ENCODE data around the gene ZSCAN9. TPM values are rescaled to one million over a fixed set of nuclear protein-coding genes. Genes with fewer than 3 reads are reported as not detected.
A peak's percentile ranks its signal among the peaks of the same experiment; 100 is the strongest.

Gene ZSCAN9
- polyA plus RNA-seq, 4 donors: 5.5 to 15.5 (median 6.8) TPM

DNA sequence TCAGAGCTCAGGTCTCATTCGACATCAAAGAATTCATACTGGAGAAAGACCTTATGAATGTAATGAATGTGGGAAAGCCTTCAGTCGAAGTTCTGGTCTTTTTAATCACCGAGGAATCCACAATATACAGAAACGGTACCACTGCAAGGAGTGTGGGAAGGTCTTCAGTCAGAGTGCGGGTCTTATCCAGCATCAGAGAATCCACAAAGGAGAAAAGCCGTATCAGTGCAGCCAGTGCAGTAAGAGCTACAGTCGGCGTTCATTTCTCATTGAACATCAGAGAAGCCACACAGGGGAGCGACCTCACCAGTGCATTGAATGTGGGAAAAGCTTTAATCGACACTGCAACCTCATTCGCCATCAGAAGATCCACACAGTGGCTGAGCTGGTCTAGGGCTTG lies 7.7 kb downstream of the ZSCAN9 start:
- FAIRE-seq (no peak), DNase-seq (no peak)
- H3K27me3 ChIP-seq (ENCODE audit: control insufficient read depth in 3 of 3, insufficient read depth in 3 of 3, low read length in 3 of 3): no peaks in the 10 kb centered on the region
- no peak overlapping the region for H3K4me3 ChIP-seq (ENCODE audit: low read depth in 1 of 3, low read length in 3 of 3)
- no peak overlapping the region for H3K27ac ChIP-seq (ENCODE audit: low read depth in 1 of 3, low read length in 2 of 3)
- peaks cover 5 to 20% (median 7%) of the 10 kb centered on the region in 3 donors for H3K36me3 ChIP-seq (ENCODE audit: control insufficient read depth in 3 of 3, insufficient read depth in 2 of 3, low read depth in 1 of 3, low read length in 3 of 3)
- 94 to 97% (median 96%) methylated on average over 11 of the region's 11 CpGs for WGBS, 3 donors
- no peaks in the 10 kb centered on the region for H3K9me3 ChIP-seq (ENCODE audit: control insufficient read depth in 2 of 2, insufficient read depth in 1 of 2, low read depth in 1 of 2, low read length in 1 of 2)
- no peaks in the 10 kb centered on the region for H3K4me1 ChIP-seq (ENCODE audit: control insufficient read depth in 3 of 3, insufficient read depth in 2 of 3, low read depth in 1 of 3, low read length in 2 of 3)

DNA sequence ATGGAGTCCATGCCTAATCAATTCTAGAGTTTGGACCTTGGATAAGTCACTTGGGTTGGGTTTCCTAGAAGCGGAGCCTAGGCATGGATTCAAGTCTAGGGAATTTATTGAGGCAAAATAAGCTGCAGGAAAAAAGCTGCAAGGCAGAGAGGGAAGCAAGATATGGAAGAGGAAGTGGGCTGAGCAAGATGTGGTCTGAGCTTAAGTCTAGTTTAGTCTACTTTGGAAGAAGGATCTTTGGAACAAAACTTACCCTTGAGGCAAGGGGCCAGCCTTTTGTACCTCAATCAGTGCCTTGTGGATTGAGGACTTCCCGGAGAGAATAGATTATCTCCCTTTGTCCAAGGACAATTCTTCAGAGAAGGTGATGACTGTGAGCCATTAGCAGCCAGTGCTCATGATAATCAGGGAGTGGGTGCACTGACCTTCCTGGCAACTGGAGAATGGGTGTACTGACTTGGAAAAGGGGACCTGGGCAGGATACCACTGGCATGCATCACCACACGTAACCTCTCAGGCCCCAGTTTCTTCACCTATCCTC lies 10.9 kb downstream of the ZSCAN9 start:
- H3K27me3 ChIP-seq (ENCODE audit: control insufficient read depth in 3 of 3, insufficient read depth in 3 of 3, low read length in 3 of 3): no peaks in the 10 kb centered on the region
- DNase-seq: no peak
- no peaks in the 10 kb centered on the region for H3K9me3 ChIP-seq (ENCODE audit: control insufficient read depth in 2 of 2, insufficient read depth in 1 of 2, low read depth in 1 of 2, low read length in 1 of 2)
- H3K27ac ChIP-seq (ENCODE audit: low read depth in 1 of 3, low read length in 2 of 3): no peak overlapping the region
- peaks cover 0 to 15% (median 0%) of the 10 kb centered on the region in 3 donors for H3K36me3 ChIP-seq (ENCODE audit: control insufficient read depth in 3 of 3, insufficient read depth in 2 of 3, low read depth in 1 of 3, low read length in 3 of 3)
- H3K4me3 ChIP-seq (ENCODE audit: low read depth in 1 of 3, low read length in 3 of 3): no peak overlapping the region
- H3K4me1 ChIP-seq (ENCODE audit: control insufficient read depth in 3 of 3, insufficient read depth in 2 of 3, low read depth in 1 of 3, low read length in 2 of 3): no peaks in the 10 kb centered on the region
- 90 to 96% (median 92%) methylated on average over 3 of the region's 3 CpGs for WGBS, 3 donors
- no peak for FAIRE-seq

DNA sequence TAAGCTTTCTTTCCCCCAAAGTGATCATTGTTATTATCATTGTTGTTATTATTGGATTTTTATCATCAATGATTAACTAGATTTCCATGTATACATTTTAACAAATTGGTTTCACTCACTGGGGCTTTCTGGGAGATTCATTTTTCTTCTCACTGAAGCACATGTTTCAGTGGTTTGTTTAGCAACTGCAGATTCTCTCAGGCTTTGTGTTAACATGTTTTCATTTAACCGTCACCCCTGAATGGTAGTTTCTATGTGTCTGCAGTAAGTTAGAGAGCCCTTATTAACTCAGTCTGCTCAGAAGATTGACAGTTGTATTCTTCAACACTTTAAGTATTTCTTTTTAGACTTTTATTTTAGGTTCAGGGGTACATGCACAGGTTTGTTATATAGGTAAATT lies 14.6 kb downstream of the ZSCAN9 start:
- WGBS, 3 donors: 93 to 95% (median 94%) methylated on average over 1 of the region's 1 CpG
- H3K9me3 ChIP-seq (ENCODE audit: control insufficient read depth in 2 of 2, insufficient read depth in 1 of 2, low read depth in 1 of 2, low read length in 1 of 2): no peaks in the 10 kb centered on the region
- FAIRE-seq (no peak), DNase-seq (no peak)
- H3K27me3 ChIP-seq (ENCODE audit: control insufficient read depth in 3 of 3, insufficient read depth in 3 of 3, low read length in 3 of 3): no peaks in the 10 kb centered on the region
- peaks cover 0 to 3% (median 1%) of the 10 kb centered on the region in 3 donors for H3K36me3 ChIP-seq (ENCODE audit: control insufficient read depth in 3 of 3, insufficient read depth in 2 of 3, low read depth in 1 of 3, low read length in 3 of 3)
- H3K4me1 ChIP-seq (ENCODE audit: control insufficient read depth in 3 of 3, insufficient read depth in 2 of 3, low read depth in 1 of 3, low read length in 2 of 3): no peaks in the 10 kb centered on the region
- H3K4me3 ChIP-seq (ENCODE audit: low read depth in 1 of 3, low read length in 3 of 3): no peak overlapping the region
- H3K27ac ChIP-seq (ENCODE audit: low read depth in 1 of 3, low read length in 2 of 3): no peak overlapping the region

- Histone ChIP-seq H3K27ac (ENCODE audit: low read depth in 1 of 3, low read length in 2 of 3) (no peak overlapping the region), H3K27me3 (ENCODE audit: control insufficient read depth in 3 of 3, insufficient read depth in 3 of 3, low read length in 3 of 3) (no peaks in the 10 kb centered on the region), H3K36me3 (ENCODE audit: control insufficient read depth in 3 of 3, insufficient read depth in 2 of 3, low read depth in 1 of 3, low read length in 3 of 3) (peaks cover under 1 to 7% (median 3%) of the 10 kb centered on the region in 3 donors), H3K4me3 (ENCODE audit: low read depth in 1 of 3, low read length in 3 of 3) (no peak overlapping the region), H3K9me3 (ENCODE audit: control insufficient read depth in 2 of 2, insufficient read depth in 1 of 2, low read depth in 1 of 2, low read length in 1 of 2) (no peaks in the 10 kb centered on the region), H3K4me1 (ENCODE audit: control insufficient read depth in 3 of 3, insufficient read depth in 2 of 3, low read depth in 1 of 3, low read length in 2 of 3) (no peaks in the 10 kb centered on the region)
- 88 to 100% (median 100%) methylated on average over 1 of the region's 1 CpG for WGBS, 3 donors
- FAIRE-seq: no peak
- DNase-seq: no peak
These were observed 15.4 kb downstream of the ZSCAN9 start for GRCh38 chr6:28240471-28240870.

GRCh38 chr6:28243946-28244345 lies 18.9 kb downstream of the ZSCAN9 start:
- WGBS, 3 donors: 95 to 97% (median 96%) methylated on average over 3 of the region's 3 CpGs
- Histone ChIP-seq H3K9me3 (ENCODE audit: control insufficient read depth in 2 of 2, insufficient read depth in 1 of 2, low read depth in 1 of 2, low read length in 1 of 2) (no peaks in the 10 kb centered on the region), H3K4me3 (ENCODE audit: low read depth in 1 of 3, low read length in 3 of 3) (no peak overlapping the region), H3K27ac (ENCODE audit: low read depth in 1 of 3, low read length in 2 of 3) (no peak overlapping the region), H3K27me3 (ENCODE audit: control insufficient read depth in 3 of 3, insufficient read depth in 3 of 3, low read length in 3 of 3) (no peaks in the 10 kb centered on the region), H3K36me3 (ENCODE audit: control insufficient read depth in 3 of 3, insufficient read depth in 2 of 3, low read depth in 1 of 3, low read length in 3 of 3) (peaks cover 7 to 22% (median 13%) of the 10 kb centered on the region in 3 donors), H3K4me1 (ENCODE audit: control insufficient read depth in 3 of 3, insufficient read depth in 2 of 3, low read depth in 1 of 3, low read length in 2 of 3) (no peaks in the 10 kb centered on the region)
- DNase-seq (no peak), FAIRE-seq (no peak)

DNA sequence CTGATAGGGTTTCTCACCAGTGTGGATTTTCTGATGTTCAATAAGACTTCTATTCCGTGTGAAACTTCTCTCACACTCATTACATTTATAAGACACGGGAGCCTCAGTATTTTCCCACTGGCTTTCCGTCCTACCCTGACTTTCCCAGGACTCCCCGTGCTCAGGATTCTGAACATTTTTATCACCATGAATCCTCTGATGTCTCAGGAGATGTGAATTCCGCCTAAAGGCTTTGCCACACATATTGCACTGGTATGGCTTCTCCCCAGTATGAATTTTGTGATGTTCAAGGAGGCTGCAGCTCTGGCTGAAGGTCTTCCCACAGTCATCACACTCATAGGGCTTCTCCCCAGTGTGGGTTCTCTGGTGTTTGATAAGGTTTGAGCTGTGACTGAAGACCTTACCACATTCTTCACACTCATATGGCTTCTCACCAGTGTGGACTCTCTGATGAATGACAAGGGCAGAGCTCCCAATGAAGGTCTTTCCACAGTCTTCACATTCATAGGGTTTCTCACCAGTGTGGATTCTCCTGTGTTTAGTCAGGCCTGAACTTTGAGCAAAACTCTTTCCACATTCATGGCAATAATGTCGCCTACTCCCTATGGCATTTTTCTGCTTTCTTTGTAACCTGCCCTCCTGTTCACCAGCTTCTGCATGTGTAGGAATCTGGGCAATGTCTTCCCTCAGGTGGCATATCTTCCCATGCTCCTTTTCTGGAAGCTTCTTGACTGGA lies 20.3 kb downstream of the ZSCAN9 start:
- H3K36me3 ChIP-seq (ENCODE audit: control insufficient read depth in 3 of 3, insufficient read depth in 2 of 3, low read depth in 1 of 3, low read length in 3 of 3): peaks cover 7 to 22% (median 13%) of the 10 kb centered on the region in 3 donors
- WGBS, 3 donors: 92 to 93% (median 92%) methylated on average over 6 of the region's 6 CpGs

DNA sequence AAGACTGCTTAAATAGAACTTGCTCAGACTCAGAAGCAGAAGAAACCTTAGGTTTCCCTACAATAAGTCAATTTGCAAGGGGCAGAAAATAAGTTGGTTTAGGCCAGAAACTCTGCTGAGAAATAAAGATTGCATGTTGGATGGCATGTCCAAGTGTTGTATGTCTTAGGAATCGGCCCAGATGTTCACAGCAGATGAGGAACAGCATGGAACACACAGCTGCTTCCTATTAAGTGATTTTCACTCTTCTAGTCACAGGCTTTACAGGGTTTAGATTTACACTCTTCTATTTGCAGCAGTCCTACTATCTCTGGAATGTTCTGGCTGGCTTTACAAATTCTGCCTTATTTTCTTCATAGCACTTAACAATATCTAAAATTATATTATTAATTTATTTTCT lies 23.8 kb downstream of the ZSCAN9 start:
- H3K27me3 ChIP-seq (ENCODE audit: control insufficient read depth in 3 of 3, insufficient read depth in 3 of 3, low read length in 3 of 3): no peaks in the 10 kb centered on the region
- H3K9me3 ChIP-seq (ENCODE audit: control insufficient read depth in 2 of 2, insufficient read depth in 1 of 2, low read depth in 1 of 2, low read length in 1 of 2): no peaks in the 10 kb centered on the region
- DNase-seq: no peak
- WGBS, 3 donors: 80 to 90% (median 90%) methylated on average over 1 of the region's 1 CpG
- no peak overlapping the region for H3K27ac ChIP-seq (ENCODE audit: low read depth in 1 of 3, low read length in 2 of 3)
- FAIRE-seq: no peak
- H3K4me3 ChIP-seq (ENCODE audit: low read depth in 1 of 3, low read length in 3 of 3): no peak overlapping the region
- peaks cover 0 to 10% (median 7%) of the 10 kb centered on the region in 3 donors for H3K4me1 ChIP-seq (ENCODE audit: control insufficient read depth in 3 of 3, insufficient read depth in 2 of 3, low read depth in 1 of 3, low read length in 2 of 3)
- peaks cover 7 to 19% (median 13%) of the 10 kb centered on the region in 3 donors for H3K36me3 ChIP-seq (ENCODE audit: control insufficient read depth in 3 of 3, insufficient read depth in 2 of 3, low read depth in 1 of 3, low read length in 3 of 3)

More for the DNA sequence above, 20.3 kb downstream of the ZSCAN9 start:
- Histone ChIP-seq H3K4me1 (ENCODE audit: control insufficient read depth in 3 of 3, insufficient read depth in 2 of 3, low read depth in 1 of 3, low read length in 2 of 3) (no peaks in the 10 kb centered on the region), H3K27ac (ENCODE audit: low read depth in 1 of 3, low read length in 2 of 3) (no peak overlapping the region), H3K27me3 (ENCODE audit: control insufficient read depth in 3 of 3, insufficient read depth in 3 of 3, low read length in 3 of 3) (no peaks in the 10 kb centered on the region), H3K4me3 (ENCODE audit: low read depth in 1 of 3, low read length in 3 of 3) (no peak overlapping the region), H3K9me3 (ENCODE audit: control insufficient read depth in 2 of 2, insufficient read depth in 1 of 2, low read depth in 1 of 2, low read length in 1 of 2) (no peaks in the 10 kb centered on the region)
- FAIRE-seq: no peak
- no peak for DNase-seq

- peak overlapping the region in 1 of 3 donors; percentile 88 for H3K4me3 ChIP-seq (ENCODE audit: low read depth in 1 of 3, low read length in 3 of 3)
- WGBS, 3 donors: 79 to 87% (median 83%) methylated on average over 2 of the region's 2 CpGs
- no peak for FAIRE-seq
These were observed 25.7 kb downstream of the ZSCAN9 start for GRCh38 chr6:28250747-28251146.

More at GRCh38 chr6:28250747-28251146, 25.7 kb downstream of the ZSCAN9 start:
- Histone ChIP-seq H3K27ac (ENCODE audit: low read depth in 1 of 3, low read length in 2 of 3) (no peak overlapping the region), H3K4me1 (ENCODE audit: control insufficient read depth in 3 of 3, insufficient read depth in 2 of 3, low read depth in 1 of 3, low read length in 2 of 3) (peaks cover 0 to 10% (median 7%) of the 10 kb centered on the region in 3 donors), H3K36me3 (ENCODE audit: control insufficient read depth in 3 of 3, insufficient read depth in 2 of 3, low read depth in 1 of 3, low read length in 3 of 3) (peaks cover 4 to 17% (median 4%) of the 10 kb centered on the region in 3 donors), H3K27me3 (ENCODE audit: control insufficient read depth in 3 of 3, insufficient read depth in 3 of 3, low read length in 3 of 3) (no peaks in the 10 kb centered on the region), H3K9me3 (ENCODE audit: control insufficient read depth in 2 of 2, insufficient read depth in 1 of 2, low read depth in 1 of 2, low read length in 1 of 2) (no peaks in the 10 kb centered on the region)
- DNase-seq: no peak

All from small intestine (tissue), 7 donors.